Hippocampal formation (tissue), 2 donors: ENCODE measurements around the gene AP1S3.
"Not testable (repeated sequence)": the region's sequence is repeated elsewhere in the genome, so short reads cannot be mapped to it uniquely, and the experiment has no call there.

Experiments
- DNase-seq, 2 donors: peaks; one replicate each; lab custom pipeline; 2025; lab: John Stamatoyannopoulos, UW

AP1S3 gene

DNA sequence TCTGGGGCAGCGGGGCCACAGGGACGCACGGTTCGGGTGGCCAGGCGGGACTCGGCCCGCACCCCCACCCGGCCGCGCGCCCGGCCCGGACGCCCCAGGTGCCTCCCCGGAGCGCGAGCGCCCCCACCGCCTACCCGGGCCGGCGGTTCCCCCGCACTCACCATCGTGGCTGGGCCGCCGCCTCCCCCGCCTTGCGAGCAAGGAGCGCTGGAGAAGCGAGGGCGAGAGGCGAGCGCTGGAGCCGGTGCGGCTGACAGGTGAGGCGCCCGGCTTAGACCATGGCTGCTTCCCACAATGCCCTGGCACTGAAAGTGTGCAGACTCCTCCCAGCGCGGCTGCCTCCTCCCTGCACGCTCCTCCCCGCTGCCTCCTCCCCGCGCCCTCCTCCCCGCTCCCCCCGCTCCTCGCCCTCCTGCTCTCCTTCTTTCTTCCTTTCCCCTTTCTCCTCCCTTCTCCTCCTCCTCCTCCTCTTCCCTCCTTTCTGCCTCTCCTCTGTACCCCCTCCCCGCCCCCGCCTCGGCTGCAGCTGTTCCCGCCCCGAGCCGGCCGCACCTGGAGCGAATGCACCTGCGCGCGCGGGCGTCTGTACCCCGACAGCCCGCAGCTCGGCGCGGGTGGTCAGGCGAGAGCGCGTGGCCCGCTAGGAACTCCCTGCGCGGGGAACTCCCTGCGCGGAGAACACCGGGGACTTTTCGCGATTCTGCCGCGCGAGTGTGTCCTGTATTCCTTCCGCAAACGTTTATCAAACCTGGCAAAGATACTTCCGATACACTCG is at the start of gene AP1S3:
Gene AP1S3, minus strand, starts transcription at position 296 of the 775 bp plus-strand sequence. Its CDS starts 132 bp downstream, at position 164.
- peak in 1 of 2 donors; percentile 24 for DNase-seq

DNA sequence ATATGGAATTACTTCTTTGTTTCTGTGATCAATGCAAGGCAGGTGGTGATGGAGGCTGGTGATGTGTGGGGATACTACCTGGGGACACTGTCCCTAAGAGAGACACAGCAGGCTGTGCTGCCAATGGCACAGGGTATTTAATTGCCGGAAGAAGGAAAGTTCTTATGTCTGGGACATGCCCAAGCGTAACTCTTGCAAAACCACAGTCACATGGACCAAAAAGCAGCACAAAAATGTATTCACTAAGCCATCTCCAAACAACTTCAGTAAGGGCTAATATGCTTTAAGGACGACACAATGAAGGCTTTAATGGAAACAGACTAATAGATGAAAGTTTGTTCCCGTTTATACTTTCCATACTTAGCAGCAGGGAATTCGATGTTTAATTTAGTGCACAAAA is 49.7 kb upstream of the AP1S3 start:
- DNase-seq, result no peak

DNA sequence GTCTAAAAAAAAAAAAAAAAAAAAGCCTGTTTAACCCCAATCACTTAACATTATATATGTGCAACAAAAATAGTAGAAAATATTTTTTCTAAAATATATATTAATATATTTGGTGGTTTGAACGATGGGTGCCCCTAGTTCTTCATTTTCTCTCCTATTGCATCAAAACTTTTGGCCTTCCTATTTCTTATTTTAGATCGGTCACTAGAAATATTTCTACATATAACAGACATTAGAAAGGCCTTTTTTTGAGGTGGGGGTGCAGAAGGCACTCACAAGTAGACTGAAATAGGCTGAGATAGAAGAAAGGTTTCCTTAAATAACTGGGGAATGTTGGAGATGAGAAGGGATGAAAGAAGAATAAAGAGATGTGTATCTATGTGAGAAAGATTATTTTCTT is 49.3 kb upstream of the AP1S3 start:
- no peak for DNase-seq

DNA sequence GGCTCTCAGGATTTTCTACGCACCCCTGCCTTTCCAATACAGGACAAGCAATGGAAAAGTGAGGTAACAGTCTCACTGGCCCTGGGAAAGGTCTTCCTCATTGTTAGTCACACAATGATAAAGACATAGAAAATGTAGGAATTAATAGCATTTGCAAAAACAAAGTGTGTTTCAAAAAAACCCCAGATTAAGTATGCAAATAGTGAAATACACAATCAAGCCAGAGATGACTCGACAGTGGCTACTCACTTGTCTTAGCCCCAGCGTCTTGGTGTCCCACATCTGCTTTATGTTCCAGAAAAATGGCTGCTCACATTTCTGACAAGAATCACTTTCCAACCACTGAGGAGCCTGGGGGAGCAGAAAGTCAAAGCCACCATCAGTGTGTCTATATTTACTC is 47.0 kb upstream of the AP1S3 start:
- DNase-seq, result no peak

DNA sequence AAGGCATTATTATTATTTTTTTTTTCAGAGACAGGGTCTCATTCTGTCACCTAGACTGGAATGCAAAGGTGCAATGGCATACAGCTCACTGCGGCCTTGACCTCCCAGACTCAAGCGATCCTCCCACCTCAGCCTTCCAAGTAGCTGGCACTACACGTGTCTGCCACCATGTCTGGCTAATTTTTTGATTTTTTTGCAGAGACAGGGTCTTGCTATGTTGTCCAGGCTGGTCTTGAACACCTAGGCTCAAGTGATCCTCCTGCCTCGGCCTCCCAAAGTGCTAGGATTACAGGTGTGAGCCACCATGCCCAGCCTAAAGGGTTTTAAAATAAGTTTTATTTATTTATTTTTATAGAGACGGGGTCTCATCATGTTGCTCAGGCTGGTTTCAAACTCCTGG is 45.3 kb upstream of the AP1S3 start:
- DNase-seq, result no peak

DNA sequence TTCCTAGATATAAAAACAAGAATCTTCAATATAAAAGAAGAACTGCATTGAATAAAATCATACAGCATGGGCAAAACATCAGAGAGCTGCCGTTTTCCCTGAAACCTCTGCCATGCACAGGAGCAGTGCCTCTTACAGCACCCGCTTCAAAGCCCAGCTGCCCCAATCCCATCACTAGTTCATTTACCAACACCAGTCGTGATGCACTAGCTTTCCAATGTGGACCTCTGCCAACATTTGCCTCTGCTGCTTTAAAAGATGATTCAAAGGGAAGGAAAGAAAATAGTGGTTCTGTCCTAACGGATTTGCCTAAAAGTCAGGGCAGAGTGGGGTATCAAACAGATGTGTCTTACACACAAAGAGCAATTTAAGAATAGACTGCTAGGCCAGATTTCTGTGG is 43.4 kb upstream of the AP1S3 start:
- DNase-seq, result no peak

DNA sequence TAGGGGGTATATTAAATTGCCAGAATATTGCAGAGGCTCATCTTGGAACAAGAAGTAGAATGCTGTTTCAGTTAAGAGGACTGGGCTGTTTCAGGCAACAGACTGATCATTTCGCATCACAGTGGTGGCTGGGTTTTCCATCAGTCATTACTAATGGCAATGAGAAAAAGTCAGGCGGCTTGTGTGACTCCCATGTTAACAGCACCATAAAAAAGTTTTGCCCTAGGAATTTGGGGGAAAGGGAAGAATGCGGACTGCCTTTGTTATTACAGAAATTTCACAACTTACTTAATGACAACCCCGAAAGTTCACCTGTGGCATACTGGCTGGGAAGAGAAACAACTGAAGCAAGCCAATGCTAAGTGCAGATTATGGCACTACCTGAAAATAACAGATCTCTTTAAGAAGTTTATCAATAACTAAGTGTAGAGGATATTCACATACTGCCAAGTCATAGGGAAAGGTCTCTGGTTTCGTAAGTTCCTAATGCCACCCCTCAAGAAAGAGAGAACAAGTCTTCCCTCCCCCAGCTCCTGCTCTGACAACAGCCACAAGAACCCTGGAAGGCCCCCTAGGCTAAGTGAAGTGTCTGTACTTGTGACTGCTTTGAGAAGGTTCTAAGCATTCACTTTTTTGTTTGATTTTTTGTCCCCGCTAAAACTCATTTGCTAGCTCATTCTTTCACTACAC is 40.5 kb upstream of the AP1S3 start:
- DNase-seq, result no peak

DNA sequence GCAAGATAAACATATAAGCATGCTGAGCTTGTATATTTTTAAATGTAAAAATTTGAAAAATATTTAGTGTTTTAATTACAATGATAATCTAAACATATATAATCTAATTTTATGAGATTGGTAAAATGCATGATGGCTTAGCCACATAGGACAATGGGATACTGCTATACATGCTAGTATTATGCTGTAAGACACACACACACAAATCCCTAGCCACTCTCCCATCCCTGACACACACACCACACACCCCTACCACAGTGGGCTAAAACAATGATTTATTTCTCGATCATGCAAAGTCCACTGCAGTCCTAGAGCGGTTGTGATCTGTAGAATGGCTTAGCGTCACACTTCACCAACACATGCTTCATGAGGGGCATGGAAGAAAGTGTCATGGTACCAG is 36.3 kb upstream of the AP1S3 start:
- DNase-seq, result no peak

DNA sequence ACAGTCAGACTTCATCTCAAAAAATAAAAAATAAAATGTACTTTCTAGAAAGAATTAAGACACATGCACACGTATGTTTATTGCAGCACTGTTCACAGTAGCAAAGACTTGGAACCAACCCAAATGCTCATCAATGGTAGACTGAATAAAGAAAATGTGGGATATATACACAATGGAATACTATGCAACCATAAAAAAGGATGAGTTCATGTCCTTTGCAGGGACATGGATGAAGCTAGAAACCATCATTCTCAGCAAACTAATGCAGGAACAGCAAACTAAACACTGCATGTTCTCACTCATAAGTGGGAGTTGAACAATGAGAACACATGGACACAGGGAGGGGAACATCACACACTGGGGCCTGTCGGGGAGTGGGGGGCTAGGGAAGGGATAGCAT is 35.4 kb upstream of the AP1S3 start:
- DNase-seq, result not testable (repeated sequence)

DNA sequence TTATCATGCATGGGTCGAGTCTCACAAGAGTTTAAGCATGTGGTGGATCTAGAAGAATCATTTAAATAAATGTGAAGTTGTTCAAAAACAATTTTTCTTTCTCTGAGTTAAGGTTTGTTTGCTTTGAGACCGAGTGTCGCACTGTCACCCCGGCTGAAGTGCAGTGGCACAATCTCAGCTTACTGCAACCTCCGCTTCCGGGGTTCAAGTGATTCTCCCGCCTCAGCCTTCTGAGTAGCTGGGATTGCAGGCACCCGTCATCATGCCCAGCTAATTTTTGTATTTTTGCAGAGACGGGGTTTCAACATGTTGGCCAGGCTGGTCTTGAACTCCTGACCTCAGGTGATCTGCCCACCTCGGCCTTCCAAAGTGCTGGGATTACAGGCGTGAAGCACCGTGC is 34.3 kb upstream of the AP1S3 start:
- DNase-seq, result not testable (repeated sequence)

DNA sequence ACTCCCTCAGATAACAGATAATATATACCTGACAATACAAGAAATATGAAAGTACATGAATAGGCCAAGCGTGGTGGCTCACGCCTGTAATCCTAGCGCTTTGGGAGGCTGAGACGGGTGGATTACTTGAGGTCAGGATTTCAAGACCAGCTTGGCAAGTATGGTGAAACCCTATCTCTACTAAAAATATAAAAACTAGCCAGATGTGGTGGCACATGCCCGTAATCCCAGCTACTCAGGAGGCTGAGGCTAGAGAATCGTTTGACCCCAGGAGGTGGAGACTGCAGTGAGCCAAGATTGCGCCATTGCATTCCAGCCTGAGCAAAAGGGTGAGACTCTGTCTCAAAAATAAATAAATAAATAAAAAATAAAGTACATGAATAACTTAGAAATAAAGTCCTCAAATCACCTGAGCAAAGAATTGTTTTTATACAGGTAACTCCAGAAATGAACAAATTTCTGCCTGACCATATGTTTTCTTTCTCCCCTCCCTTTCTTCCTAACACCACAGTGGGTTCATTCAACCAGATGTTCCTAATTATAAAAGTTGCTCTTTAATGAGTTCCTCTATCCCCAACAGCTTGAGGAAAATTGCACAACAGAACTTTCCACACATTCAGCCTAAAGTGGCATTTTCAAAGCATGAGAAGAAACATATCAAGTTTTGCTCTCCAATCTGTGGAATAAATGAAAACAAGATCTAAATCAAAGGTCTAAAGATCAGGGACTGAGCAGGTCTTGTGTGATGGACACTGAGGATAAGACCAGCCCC is 33.6 kb upstream of the AP1S3 start:
- DNase-seq, result no peak

DNA sequence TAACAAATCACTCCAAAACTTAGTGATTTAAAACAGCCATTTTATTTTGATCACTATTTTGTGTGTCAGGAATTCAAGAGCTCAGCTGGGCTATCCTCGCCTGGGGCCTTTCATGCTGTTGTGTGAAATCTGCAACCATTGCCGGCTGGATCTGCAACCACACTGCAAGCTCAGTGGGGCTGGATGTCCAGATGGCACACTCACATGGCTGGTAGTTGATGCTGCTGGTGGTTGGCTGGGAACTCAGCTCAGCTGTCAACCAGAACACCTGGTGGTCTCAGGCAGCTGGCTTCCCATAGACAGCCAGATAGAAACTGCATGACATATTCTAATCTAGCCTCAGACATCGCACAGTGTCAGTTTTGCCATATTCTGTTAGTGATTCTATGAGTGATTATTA is 30.6 kb upstream of the AP1S3 start:
- DNase-seq, result no peak

DNA sequence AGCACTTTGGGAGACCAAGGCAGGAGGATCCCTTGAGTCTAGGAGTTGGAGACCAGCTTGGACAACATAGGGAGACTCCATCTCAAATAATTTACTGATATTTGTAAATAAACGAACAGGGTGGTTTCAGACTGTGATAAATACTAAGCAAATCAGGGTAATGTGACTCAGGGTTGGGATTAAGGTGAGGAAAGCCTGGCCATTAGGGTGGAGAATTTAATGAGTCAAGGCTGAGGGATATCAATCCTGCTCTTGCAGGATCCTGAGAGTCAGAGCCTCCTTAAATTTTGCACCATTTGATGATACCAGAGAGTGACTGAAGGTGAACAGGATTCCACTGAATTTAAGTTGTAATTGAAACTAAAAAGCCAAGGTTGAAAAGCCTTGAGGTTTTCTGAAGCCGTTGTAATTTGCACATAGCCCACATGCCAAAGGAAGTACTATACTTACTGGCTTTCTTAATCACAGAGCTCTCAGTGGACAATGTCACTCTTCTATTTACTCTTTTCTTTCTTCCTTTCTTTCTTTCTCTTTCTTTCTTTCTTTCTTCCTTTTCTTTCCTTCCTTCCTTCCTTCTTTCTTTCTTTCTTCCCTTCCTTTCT is 28.6 kb upstream of the AP1S3 start:
- no peak for DNase-seq

DNA sequence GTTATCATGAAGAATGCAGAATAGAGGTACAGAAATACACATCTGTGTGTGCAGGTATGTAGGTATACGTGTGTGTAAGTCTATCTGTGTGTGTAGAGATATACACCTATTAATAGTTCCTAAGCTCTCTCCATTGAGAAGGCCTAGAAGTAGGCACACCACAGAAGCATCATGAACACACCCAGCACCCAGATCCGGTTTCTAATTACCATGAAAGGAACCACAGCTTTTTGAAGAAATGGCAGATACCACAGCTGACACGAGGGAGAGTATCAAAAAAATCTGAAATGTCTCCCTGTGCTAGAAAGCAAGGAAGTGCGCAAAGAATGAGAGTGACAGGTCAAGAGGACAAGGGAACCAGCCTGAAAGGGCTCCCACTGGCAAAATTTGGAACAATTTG is 27.7 kb upstream of the AP1S3 start:
- no peak for DNase-seq

DNA sequence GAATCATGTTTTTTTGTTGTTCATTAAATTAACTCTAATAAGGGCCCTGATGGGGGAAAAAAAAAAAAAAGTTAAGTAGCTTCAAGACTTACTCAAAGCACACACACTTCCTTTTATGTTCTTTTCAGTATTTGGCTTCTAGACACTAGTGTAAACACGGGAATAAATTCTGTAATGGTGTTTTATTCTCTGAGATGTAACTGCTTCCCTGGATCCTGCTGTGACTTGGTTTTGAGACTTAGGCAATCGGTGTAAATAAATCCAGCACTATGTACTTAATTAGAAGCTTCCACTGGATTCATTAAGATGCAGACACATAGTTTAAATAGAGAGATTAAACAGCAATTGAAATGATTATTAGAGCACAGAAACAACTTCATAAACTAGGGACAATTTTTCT is 26.1 kb upstream of the AP1S3 start:
- no peak for DNase-seq

DNA sequence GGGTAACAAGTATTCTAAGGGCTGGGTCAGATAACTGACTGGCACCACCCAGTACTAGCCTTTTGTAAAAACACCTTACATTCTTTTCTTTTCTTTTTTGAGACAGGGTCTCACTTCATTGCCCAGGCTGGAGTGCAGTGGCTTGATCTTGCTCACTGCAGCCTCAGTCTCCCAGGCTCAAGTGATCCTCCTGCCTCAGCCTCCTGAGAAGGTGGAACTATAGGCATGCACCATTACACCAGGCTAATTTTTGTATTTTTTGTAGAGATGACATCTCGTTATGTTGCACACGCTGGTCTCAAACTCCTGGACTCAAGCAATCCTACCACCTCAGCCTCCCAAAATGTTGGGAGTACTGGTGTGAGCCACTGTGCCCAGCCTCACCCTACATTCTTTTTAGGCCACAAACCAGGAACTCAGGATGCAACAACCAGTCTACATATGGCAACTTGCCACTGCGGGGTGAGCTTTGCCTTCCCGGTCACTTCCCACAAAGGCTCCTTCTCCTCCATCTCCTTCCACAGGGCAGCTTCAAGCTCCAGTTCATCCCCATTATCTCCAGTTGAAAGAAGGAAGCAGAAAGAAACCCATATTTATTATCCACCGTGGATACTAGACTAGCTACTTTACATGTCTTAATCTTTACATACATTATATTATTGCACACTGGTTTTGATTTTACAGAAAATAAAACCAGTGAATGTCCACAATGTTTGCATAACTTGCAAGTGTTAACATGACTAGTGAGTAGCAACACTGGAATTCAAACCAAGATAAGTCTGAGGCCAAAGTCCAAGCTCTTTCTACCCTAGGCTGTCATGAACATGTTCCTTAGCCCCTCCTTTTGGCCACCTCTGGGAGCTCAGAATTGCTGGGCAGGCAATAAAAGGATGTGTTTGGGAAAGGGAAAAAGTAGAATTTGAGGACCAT is 23.7 kb upstream of the AP1S3 start:
- DNase-seq, result no peak

DNA sequence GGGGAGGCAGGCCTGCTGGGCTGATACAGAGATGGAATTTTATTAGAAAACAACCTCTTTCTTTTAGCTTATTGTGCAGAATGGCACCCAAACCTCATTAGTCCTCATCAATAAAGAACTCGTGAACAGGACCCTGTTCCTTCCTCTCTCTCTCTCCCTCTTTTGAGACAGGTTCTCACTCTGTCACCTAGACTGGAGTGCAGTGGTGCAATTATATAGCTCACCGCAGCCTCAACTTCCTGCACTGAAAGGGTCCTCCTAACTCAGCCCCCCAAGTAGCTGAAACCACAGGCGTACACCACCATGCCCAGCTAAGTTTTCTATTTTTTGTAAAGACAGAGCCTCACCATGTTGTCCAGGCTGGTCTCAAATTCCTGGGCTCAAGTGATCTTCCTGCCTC is 21.7 kb upstream of the AP1S3 start:
- DNase-seq, result no peak

DNA sequence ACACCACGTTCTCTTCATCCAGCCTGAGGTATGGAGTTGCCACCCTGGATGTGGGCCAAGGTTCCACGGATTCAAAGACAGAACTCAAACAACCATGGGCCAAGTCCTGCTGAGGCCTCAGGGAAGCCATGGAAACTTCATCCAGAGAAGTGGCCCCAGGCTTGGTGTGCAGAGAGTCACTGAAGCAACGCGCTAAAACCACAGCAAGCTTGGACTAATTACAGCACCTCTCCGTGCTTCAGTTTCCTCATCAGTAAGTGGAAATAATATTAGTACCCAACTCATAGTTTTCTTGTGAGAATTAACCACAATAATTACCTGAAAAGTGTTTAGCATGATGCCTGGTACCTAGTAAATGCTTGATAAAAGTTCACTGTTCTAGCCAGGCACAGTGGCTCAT is 19.2 kb upstream of the AP1S3 start:
- no peak for DNase-seq

DNA sequence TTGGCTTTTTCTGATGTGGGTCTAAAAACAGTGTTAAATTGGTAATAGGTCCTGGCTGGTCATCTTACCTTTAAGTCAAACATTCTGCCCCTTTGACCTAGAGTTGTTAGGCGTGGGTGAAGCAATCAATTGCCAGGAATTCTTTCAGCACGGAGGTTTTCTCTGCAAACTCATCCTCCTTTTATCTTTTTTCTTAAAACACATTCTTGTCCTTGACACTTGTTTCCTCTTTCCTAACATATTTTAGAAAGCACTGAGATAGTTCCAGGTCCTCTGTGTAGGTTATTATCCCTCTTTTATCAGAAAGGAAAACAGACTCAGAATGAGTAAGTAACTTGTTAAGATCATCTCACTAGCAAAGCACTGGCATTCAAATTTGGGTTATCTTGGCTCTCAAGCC is 18.6 kb upstream of the AP1S3 start:
- no peak for DNase-seq

DNA sequence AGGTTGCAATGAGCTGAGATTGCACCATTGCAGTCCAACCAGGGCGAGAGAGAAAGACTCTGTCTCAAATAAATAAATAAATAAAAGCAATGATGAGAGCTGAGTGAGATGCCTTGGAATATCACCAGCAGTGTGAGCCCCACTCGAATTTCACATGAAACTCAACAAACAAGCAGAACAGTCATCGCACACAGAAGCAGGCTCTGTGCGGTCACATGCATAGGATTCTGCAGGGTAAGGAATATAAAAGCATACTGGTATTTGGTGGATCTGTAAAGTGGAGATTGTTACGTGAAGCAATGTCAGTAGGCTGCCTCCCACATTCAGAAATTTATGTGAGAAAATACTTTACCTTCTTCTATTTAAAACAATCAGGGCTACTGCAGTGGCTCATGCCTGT is 18.0 kb upstream of the AP1S3 start:
- no peak for DNase-seq

DNA sequence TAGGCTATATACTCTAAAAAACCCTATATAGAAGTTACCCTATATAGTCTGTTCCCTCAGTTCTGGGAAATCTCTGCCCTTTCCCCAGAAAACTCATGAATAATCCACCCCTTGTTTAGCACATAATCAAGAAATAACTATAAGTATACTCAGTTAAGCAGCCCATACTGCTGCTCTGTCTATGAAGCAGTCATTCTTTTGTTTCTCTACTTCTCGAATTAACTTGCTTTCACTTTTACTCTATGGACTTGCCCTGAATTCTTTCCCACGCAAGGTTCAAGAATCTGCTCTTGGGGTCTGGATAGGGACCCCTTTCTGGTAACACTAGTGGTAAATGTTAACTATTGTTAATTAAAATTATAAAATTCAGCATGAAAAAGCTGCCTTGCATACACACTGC is 17.4 kb upstream of the AP1S3 start:
- DNase-seq, result no peak
